Naive thymus-derived CD8-positive, alpha-beta T cell (primary cell): ENCODE data around the gene HMCN2. TPM values are rescaled to one million over a fixed set of nuclear protein-coding genes. Genes with fewer than 3 reads are reported as not detected.

ENCODE experiments used
- ATAC-seq, 2 donors: fragments of 150-1000 bp; cut with Tn5 transposase in 1 of 2; sonication (Bioruptor Pico), chemical (Tn5 transposase) in 1 of 2; 1 replicate in 1 of 2; 2 replicates in 1 of 2; pipeline ENCODE4 v1.10.0; 2021; ENCODE audit warnings: mild to moderate bottlenecking in 2 of 2, moderate library complexity in 2 of 2
- POLR2A ChIA-PET: fragments of 350-600 bp; sonication (Branson Sonifier 250); formaldehyde crosslinking; loops from one replicate; lab custom pipeline; 2021; ENCODE audit warnings: antibody characterized with exemption; lab: Charles Lee
- DNase-seq, 10 donors: peaks; one replicate each; pipeline versions ENCODE4 v3.0.0 to v3.0.0-alpha.2; 2020 to 2022
- H3K27ac Mint-ChIP-seq, 10 donors: one replicate each; pipeline ENCODE4 v1.8.0; 2020 to 2022; ENCODE audit warnings: mild to moderate bottlenecking in 10 of 10, mixed read lengths in 10 of 10, moderate library complexity in 4 of 10, inconsistent platforms in 1 of 10
- H3K27me3 Mint-ChIP-seq, 5 donors: one replicate each; pipeline ENCODE4 v1.8.0; 2021 to 2022; ENCODE audit warnings: mixed read lengths in 5 of 5
- H3K36me3 Mint-ChIP-seq, 3 donors: one replicate each; pipeline ENCODE4 v1.8.0; 2020 to 2022; ENCODE audit warnings: mixed read lengths in 3 of 3, mild to moderate bottlenecking in 2 of 3, inconsistent platforms in 1 of 3
- H3K4me1 Mint-ChIP-seq, 4 donors: one replicate each; pipeline ENCODE4 v1.8.0; 2021 to 2022; ENCODE audit warnings: mixed read lengths in 4 of 4
- H3K4me3 Mint-ChIP-seq, 10 donors: one replicate each; pipeline ENCODE4 v1.8.0; 2020 to 2022; ENCODE audit warnings: mild to moderate bottlenecking in 10 of 10, mixed read lengths in 10 of 10, moderate library complexity in 6 of 10, inconsistent platforms in 1 of 10
- H3K9me3 Mint-ChIP-seq, 9 donors: one replicate each; pipeline ENCODE4 v1.8.0; 2020 to 2022; ENCODE audit warnings: mixed read lengths in 9 of 9, mild to moderate bottlenecking in 3 of 9, inconsistent platforms in 1 of 9, moderate library complexity in 1 of 9
- polyA plus RNA-seq, 3 donors: library from polyadenylated mRNA; unstranded; fragments of 300-500 nt; fragmentation: Illumina TruSeq; gene quantifications; one replicate each; pipeline ENCODE4 v1.2.3, GENCODE V29; 2021
- total RNA-seq, 8 experiments: library from RNA in 2 of 8; stranded (reverse) in 2 of 8; gene quantifications; one replicate each; pipeline ENCODE4 v1.2.3 and lab custom pipeline; 2021 to 2026

HMCN2 gene
- total and polyA plus RNA-seq, 5 experiments from 2014 or later = not detected

GRCh38 chr9:130299785-130300615 lies 34.4 kb downstream of the HMCN2 start:
- H3K27me3 Mint-ChIP-seq = peaks cover 2 to 61% (median 21%) of the 10 kb centered on the region in 5 donors
- H3K27ac Mint-ChIP-seq = no peak overlapping the region
- H3K36me3 Mint-ChIP-seq = no peaks in the 10 kb centered on the region
- no peak overlapping the region for H3K4me3 Mint-ChIP-seq
- peaks cover 0 to 2% (median 0%) of the 10 kb centered on the region in 4 donors for H3K4me1 Mint-ChIP-seq
- POLR2A ChIA-PET = no interaction called here
- H3K9me3 Mint-ChIP-seq = peaks cover 0 to 14% (median 0%) of the 10 kb centered on the region in 9 donors
- DNase-seq (no peak), ATAC-seq (no peak)

GRCh38 chr9:130300739-130301138 lies 35.2 kb downstream of the HMCN2 start:
- Mint-ChIP-seq H3K36me3 (no peaks in the 10 kb centered on the region), H3K27me3 (peaks cover 2 to 56% (median 14%) of the 10 kb centered on the region in 5 donors), H3K27ac (no peak overlapping the region), H3K4me1 (peaks cover 0 to under 1% (median 0%) of the 10 kb centered on the region in 4 donors), H3K9me3 (peaks cover 0 to 14% (median 0%) of the 10 kb centered on the region in 9 donors), H3K4me3 (no peak overlapping the region)
- POLR2A ChIA-PET = no interaction called here
- DNase-seq (no peak), ATAC-seq (no peak)

- H3K4me3 Mint-ChIP-seq = no peak overlapping the region
- H3K27me3 Mint-ChIP-seq = peaks cover 2 to 55% (median 12%) of the 10 kb centered on the region in 5 donors
- peaks cover 0 to 14% (median 0%) of the 10 kb centered on the region in 9 donors for H3K9me3 Mint-ChIP-seq
- no peak overlapping the region for H3K27ac Mint-ChIP-seq
- ATAC-seq = no peak
- POLR2A ChIA-PET = no interaction called here
- H3K36me3 Mint-ChIP-seq = no peaks in the 10 kb centered on the region
- no peaks in the 10 kb centered on the region for H3K4me1 Mint-ChIP-seq
- no peak for DNase-seq
These were observed 36.1 kb downstream of the HMCN2 start for GRCh38 chr9:130301483-130302286.

- no peak overlapping the region for H3K4me3 Mint-ChIP-seq
- POLR2A ChIA-PET = no interaction called here
- ATAC-seq (no peak), DNase-seq (no peak)
- H3K4me1 Mint-ChIP-seq = no peaks in the 10 kb centered on the region
- no peak overlapping the region for H3K27ac Mint-ChIP-seq
- peaks cover 0 to 14% (median 0%) of the 10 kb centered on the region in 9 donors for H3K9me3 Mint-ChIP-seq
- H3K27me3 Mint-ChIP-seq = peaks cover 0 to 42% (median 12%) of the 10 kb centered on the region in 5 donors
- no peaks in the 10 kb centered on the region for H3K36me3 Mint-ChIP-seq
These were observed 37.4 kb downstream of the HMCN2 start for GRCh38 chr9:130302785-130303612.

- no peak for ATAC-seq
- no peaks in the 10 kb centered on the region for H3K4me1 Mint-ChIP-seq
These were observed 38.1 kb downstream of the HMCN2 start for GRCh38 chr9:130303613-130304055.

GRCh38 chr9:130304116-130304515 lies 38.6 kb downstream of the HMCN2 start:
- no peak overlapping the region for H3K27ac Mint-ChIP-seq
- peaks cover 0 to 38% (median 9%) of the 10 kb centered on the region in 5 donors for H3K27me3 Mint-ChIP-seq
- H3K4me1 Mint-ChIP-seq = no peaks in the 10 kb centered on the region
- POLR2A ChIA-PET = no interaction called here
- H3K4me3 Mint-ChIP-seq = no peak overlapping the region
- DNase-seq (no peak), ATAC-seq (no peak)
- no peaks in the 10 kb centered on the region for H3K36me3 Mint-ChIP-seq
- H3K9me3 Mint-ChIP-seq = peaks cover 0 to 14% (median 0%) of the 10 kb centered on the region in 9 donors

More at GRCh38 chr9:130303613-130304055, 38.1 kb downstream of the HMCN2 start:
- Mint-ChIP-seq H3K4me3 (no peak overlapping the region), H3K27ac (no peak overlapping the region), H3K9me3 (peaks cover 0 to 14% (median 0%) of the 10 kb centered on the region in 9 donors), H3K36me3 (no peaks in the 10 kb centered on the region), H3K27me3 (peaks cover 0 to 42% (median 12%) of the 10 kb centered on the region in 5 donors)
- POLR2A ChIA-PET = no interaction called here
- peak in 1 of 10 donors; percentile 34 for DNase-seq

- H3K27me3 Mint-ChIP-seq = peaks cover 0 to 32% (median 6%) of the 10 kb centered on the region in 5 donors
- H3K36me3 Mint-ChIP-seq = no peaks in the 10 kb centered on the region
- ATAC-seq (no peak), DNase-seq (peak in 1 of 10 donors; percentile 40)
- POLR2A ChIA-PET = no interaction called here
- no peak overlapping the region for H3K4me3 Mint-ChIP-seq
- peaks cover 0 to 11% (median 0%) of the 10 kb centered on the region in 9 donors for H3K9me3 Mint-ChIP-seq
- H3K27ac Mint-ChIP-seq = no peak overlapping the region
- H3K4me1 Mint-ChIP-seq = no peaks in the 10 kb centered on the region
These were observed 39.1 kb downstream of the HMCN2 start for GRCh38 chr9:130304643-130305042.

- no peak for DNase-seq
- Mint-ChIP-seq H3K36me3 (no peaks in the 10 kb centered on the region), H3K4me3 (no peak overlapping the region), H3K27ac (no peak overlapping the region), H3K9me3 (peaks cover 0 to 3% (median 0%) of the 10 kb centered on the region in 9 donors), H3K4me1 (no peaks in the 10 kb centered on the region), H3K27me3 (peaks cover 0 to 25% (median 0%) of the 10 kb centered on the region in 5 donors)
- ATAC-seq = no peak
- POLR2A ChIA-PET = no interaction called here
These were observed 39.8 kb downstream of the HMCN2 start for GRCh38 chr9:130305381-130305780.

- POLR2A ChIA-PET = no interaction called here
- no peak overlapping the region for H3K4me3 Mint-ChIP-seq
- no peaks in the 10 kb centered on the region for H3K4me1 Mint-ChIP-seq
- ATAC-seq = no peak
- DNase-seq = no peak
- H3K9me3 Mint-ChIP-seq = no peaks in the 10 kb centered on the region
- H3K27me3 Mint-ChIP-seq = peaks cover 0 to 18% (median 0%) of the 10 kb centered on the region in 5 donors
- H3K36me3 Mint-ChIP-seq = no peaks in the 10 kb centered on the region
- peak overlapping the region in 1 of 10 donors; percentile 48 for H3K27ac Mint-ChIP-seq
These were observed 41.5 kb downstream of the HMCN2 start for GRCh38 chr9:130306823-130307666.

GRCh38 chr9:130307667-130307943 lies 42.0 kb downstream of the HMCN2 start:
- Mint-ChIP-seq H3K36me3 (no peaks in the 10 kb centered on the region), H3K27ac (no peak overlapping the region), H3K4me3 (no peak overlapping the region), H3K4me1 (no peaks in the 10 kb centered on the region), H3K27me3 (peaks cover 0 to 18% (median 0%) of the 10 kb centered on the region in 5 donors), H3K9me3 (no peaks in the 10 kb centered on the region)
- ATAC-seq = no peak
- DNase-seq = no peak
- POLR2A ChIA-PET = no interaction called here

GRCh38 chr9:130308081-130308571 lies 42.6 kb downstream of the HMCN2 start:
- no peak for ATAC-seq
- Mint-ChIP-seq H3K36me3 (no peaks in the 10 kb centered on the region), H3K9me3 (no peaks in the 10 kb centered on the region), H3K4me1 (no peaks in the 10 kb centered on the region), H3K27me3 (peaks cover 0 to 14% (median 0%) of the 10 kb centered on the region in 5 donors), H3K27ac (no peak overlapping the region), H3K4me3 (no peak overlapping the region)
- POLR2A ChIA-PET = no interaction called here
- DNase-seq = no peak
